OCI-LY7 (cell line): ENCODE measurements around the gene APOD. TPM values are rescaled to one million over a fixed set of nuclear protein-coding genes. Genes with fewer than 3 reads are reported as not detected.
"Not testable (repeated sequence)": the region's sequence is repeated elsewhere in the genome, so short reads cannot be mapped to it uniquely, and the experiment has no call there.

Source experiments
- BruUV-seq: library from RNA; stranded (reverse); fragments of 400-500 nt; replicated peaks from 2 replicates; lab custom pipeline; 2021; lab: Mats Ljungman, UMichigan
- CTCF ChIA-PET: fragments of 300-600 bp; sonication (Branson Sonifier 250); formaldehyde crosslinking; loops from one replicate; lab custom pipeline; 2022; ENCODE audit warnings: antibody characterized with exemption; ENCODE audit not compliant: unreplicated experiment; lab: Charles Lee
- POLR2A ChIA-PET: fragments of 300-600 bp; sonication (Branson Sonifier 250); formaldehyde crosslinking; loops from one replicate; lab custom pipeline; 2022; ENCODE audit warnings: antibody characterized with exemption; lab: Charles Lee
- DNase-seq: peaks from one replicate; pipeline ENCODE4 v3.0.0-alpha.2; 2015; ENCODE audit warnings: low spot score
- H2AFZ ChIP-seq: fragments of 200-600 bp; sonication (generic), shearing (Covaris generic); 2 replicates; pipeline ENCODE4 v1.6.1; 2014; ENCODE audit warnings: mild to moderate bottlenecking, antibody characterized with exemption, low read length, moderate library complexity
- H3K27ac ChIP-seq: fragments of 200-600 bp; sonication (generic); 2 replicates; pipeline ENCODE4 v1.5.1; 2014; ENCODE audit warnings: mixed run types, low read depth, mild to moderate bottlenecking, moderate library complexity, low read length, inconsistent platforms; ENCODE audit not compliant: poor library complexity, severe bottlenecking
- H3K36me3 ChIP-seq: fragments of 200-600 bp; sonication (generic); 2 replicates; pipeline ENCODE4 v1.6.1; 2014; ENCODE audit warnings: mild to moderate bottlenecking, antibody characterized with exemption, low read length, moderate library complexity, mixed read lengths; ENCODE audit not compliant: insufficient read depth
- H3K4me1 ChIP-seq: fragments of 200-600 bp; sonication (generic); 2 replicates; pipeline ENCODE4 v1.5.1; 2014; ENCODE audit warnings: mild to moderate bottlenecking, low read length; ENCODE audit not compliant: insufficient read depth, poor library complexity, severe bottlenecking
- H3K4me2 ChIP-seq: fragments of 200-600 bp; sonication (generic); 2 replicates; pipeline ENCODE4 v1.6.1; 2014; ENCODE audit warnings: mild to moderate bottlenecking, low read length
- H3K4me3 ChIP-seq: fragments of 200-600 bp; sonication (generic); 2 replicates; pipeline ENCODE4 v1.5.1; 2014; ENCODE audit warnings: mild to moderate bottlenecking, low read depth, low read length; ENCODE audit not compliant: poor library complexity, severe bottlenecking
- H3K79me2 ChIP-seq: fragments of 200-600 bp; sonication (generic); 2 replicates; pipeline ENCODE4 v1.6.1; 2016; ENCODE audit warnings: low read depth, mild to moderate bottlenecking, low read length, moderate library complexity, mixed read lengths; ENCODE audit not compliant: insufficient read depth
- H3K9me2 ChIP-seq: fragments of 200-600 bp; sonication (generic); 2 replicates; pipeline ENCODE4 v1.6.1; 2016; ENCODE audit warnings: mild to moderate bottlenecking, low read length, mixed read lengths; ENCODE audit not compliant: insufficient read depth
- H3K9me3 ChIP-seq: fragments of 200-600 bp; sonication (generic); 2 replicates; pipeline ENCODE4 v1.6.1; 2014; ENCODE audit warnings: mild to moderate bottlenecking, mixed run types, low read length, mixed read lengths
- H4K20me1 ChIP-seq: fragments of 200-600 bp; sonication (generic); 2 replicates; pipeline ENCODE4 v1.6.1; 2014; ENCODE audit warnings: mild to moderate bottlenecking, antibody characterized with exemption, low read length, moderate library complexity, mixed read lengths; ENCODE audit not compliant: insufficient read depth
- EZH2phosphoT487 ChIP-seq: fragments of 200-600 bp; sonication (generic); IDR thresholded peaks from 2 replicates; pipeline ENCODE4 v1.6.1; 2018; ENCODE audit warnings: low read depth, borderline replicate concordance, mild to moderate bottlenecking, mixed run types, antibody characterized with exemption, low read length, moderate library complexity, mixed read lengths
- intact Hi-C: fragments of 100-400 bp; cut with micrococcal nuclease; formaldehyde crosslinking; loops from one replicate; pipeline ENCODE4 v1.10.0; 2022; ENCODE audit not compliant: unreplicated experiment
- total RNA-seq, 2 experiments: library from RNA; depleted of rRNA in 1 of 2; stranded (reverse); fragments of >200 nt in 1 of 2; shearing (Covaris generic) in 1 of 2; gene quantifications; 2 replicates each; pipeline ENCODE4 v1.2.3, GENCODE V29; 2014 to 2022
- TF ChIP-seq, protein P1 (sequence below): fragments of 200-600 bp; sonication (generic); conservative IDR thresholded peaks from 2 replicates; pipeline ENCODE4 v1.5.1; 2014; ENCODE audit warnings: mild to moderate bottlenecking, antibody characterized with exemption, low read length, moderate library complexity, mixed read lengths

Gene APOD
- total RNA-seq, 2 experiments from 2014 or later = not detected

DNA sequence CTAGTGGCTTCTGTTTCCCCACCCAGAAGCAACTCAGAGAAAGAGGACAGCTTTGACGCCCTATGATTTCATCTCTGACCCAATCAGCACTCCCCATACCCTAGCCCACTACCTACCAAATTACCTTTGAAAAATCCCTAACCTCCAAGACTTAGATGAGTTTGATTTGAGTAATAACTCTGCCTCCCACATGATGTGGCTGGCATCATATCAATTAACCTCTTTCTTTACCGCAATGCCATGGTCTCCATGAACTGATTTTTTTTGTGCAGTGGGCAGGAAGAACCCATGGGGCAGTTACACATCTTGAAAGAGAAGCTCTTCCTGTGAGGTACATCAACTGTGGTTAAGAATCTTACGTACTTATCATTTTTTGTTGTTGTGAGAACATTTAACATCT lies 25.5 kb upstream of the APOD start:
- BruUV-seq = no TSS peak
- Histone ChIP-seq H3K27ac (no peak overlapping the region), H3K4me3 (no peak overlapping the region), H3K79me2 (no peaks in the 10 kb centered on the region), H2AFZ (no peak overlapping the region), H3K36me3 (no peaks in the 10 kb centered on the region), H3K9me3 (peaks cover 46% of the 10 kb centered on the region), H3K9me2 (no peaks in the 10 kb centered on the region), H3K4me1 (peaks cover 3% of the 10 kb centered on the region), H3K4me2 (no peak overlapping the region), H4K20me1 (no peaks in the 10 kb centered on the region)
- CTCF ChIA-PET = no interaction called here
- TF ChIP-seq EZH2phosphoT487 = no peak
- TF ChIP-seq, protein P1, sequence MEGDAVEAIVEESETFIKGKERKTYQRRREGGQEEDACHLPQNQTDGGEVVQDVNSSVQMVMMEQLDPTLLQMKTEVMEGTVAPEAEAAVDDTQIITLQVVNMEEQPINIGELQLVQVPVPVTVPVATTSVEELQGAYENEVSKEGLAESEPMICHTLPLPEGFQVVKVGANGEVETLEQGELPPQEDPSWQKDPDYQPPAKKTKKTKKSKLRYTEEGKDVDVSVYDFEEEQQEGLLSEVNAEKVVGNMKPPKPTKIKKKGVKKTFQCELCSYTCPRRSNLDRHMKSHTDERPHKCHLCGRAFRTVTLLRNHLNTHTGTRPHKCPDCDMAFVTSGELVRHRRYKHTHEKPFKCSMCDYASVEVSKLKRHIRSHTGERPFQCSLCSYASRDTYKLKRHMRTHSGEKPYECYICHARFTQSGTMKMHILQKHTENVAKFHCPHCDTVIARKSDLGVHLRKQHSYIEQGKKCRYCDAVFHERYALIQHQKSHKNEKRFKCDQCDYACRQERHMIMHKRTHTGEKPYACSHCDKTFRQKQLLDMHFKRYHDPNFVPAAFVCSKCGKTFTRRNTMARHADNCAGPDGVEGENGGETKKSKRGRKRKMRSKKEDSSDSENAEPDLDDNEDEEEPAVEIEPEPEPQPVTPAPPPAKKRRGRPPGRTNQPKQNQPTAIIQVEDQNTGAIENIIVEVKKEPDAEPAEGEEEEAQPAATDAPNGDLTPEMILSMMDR = no peak
- DNase-seq = no peak
- intact Hi-C loops = no loop called here
- POLR2A ChIA-PET = no interaction called here

DNA sequence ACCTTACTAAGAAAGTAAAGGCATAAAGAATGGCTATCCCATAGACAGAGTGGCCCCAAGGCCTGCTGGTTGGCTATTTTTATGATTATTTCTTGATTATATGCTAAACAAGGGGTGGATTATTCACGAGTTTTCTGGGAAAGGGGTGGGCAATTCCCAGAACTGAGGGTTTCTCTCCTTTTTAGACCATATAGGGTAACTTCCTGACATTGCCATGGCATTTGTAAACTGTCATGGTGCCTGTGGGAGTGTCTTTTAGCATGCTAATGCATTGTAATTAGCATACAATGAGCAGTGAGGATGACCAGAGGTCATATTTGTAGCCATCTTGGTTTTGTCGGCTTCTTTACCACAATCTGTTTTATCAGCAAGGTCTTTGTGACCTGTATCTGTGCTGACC lies 18.0 kb upstream of the APOD start:
- H3K4me3 ChIP-seq, DNase-seq, H3K27ac ChIP-seq, H3K79me2 ChIP-seq, H2AFZ ChIP-seq, BruUV-seq, intact Hi-C loops, H4K20me1 ChIP-seq, H3K36me3 ChIP-seq, H3K9me2 ChIP-seq, POLR2A ChIA-PET, CTCF ChIA-PET, H3K4me2 ChIP-seq: not testable (repeated sequence)
- peaks cover 25% of the 10 kb centered on the region for H3K9me3 ChIP-seq
- H3K4me1 ChIP-seq = peaks cover 20% of the 10 kb centered on the region

DNA sequence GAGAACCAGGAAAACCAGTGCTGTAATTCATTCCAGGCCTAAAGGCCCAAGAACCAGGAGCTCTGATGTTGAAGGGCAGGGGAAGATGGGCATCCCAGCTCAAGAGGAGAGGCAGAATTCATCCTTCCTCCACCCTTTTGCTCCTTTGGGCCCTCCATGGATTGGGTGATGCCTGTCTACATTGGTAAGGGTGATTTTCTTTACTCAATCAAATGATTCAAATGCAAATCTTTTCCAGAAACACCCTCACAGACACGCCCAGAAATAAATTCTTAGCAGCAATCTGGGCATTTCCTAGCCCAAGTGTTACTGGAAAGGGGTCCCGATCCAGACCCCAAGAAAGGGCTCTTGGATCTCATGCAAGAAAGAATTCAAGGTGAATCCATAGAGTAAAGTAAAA lies 17.6 kb upstream of the APOD start:
- Histone ChIP-seq H2AFZ (no peak overlapping the region), H3K27ac (no peak overlapping the region), H3K9me2 (no peaks in the 10 kb centered on the region), H3K4me1 (peaks cover 22% of the 10 kb centered on the region), H3K79me2 (no peaks in the 10 kb centered on the region), H4K20me1 (no peaks in the 10 kb centered on the region), H3K9me3 (peaks cover 21% of the 10 kb centered on the region), H3K36me3 (no peaks in the 10 kb centered on the region), H3K4me3 (no peak overlapping the region), H3K4me2 (no peak overlapping the region)
- intact Hi-C loops = no loop called here
- CTCF ChIA-PET = no interaction called here
- no TSS peak for BruUV-seq
- DNase-seq = no peak
- POLR2A ChIA-PET = no interaction called here
- no peak for TF ChIP-seq EZH2phosphoT487
- TF ChIP-seq, protein P1 = no peak

DNA sequence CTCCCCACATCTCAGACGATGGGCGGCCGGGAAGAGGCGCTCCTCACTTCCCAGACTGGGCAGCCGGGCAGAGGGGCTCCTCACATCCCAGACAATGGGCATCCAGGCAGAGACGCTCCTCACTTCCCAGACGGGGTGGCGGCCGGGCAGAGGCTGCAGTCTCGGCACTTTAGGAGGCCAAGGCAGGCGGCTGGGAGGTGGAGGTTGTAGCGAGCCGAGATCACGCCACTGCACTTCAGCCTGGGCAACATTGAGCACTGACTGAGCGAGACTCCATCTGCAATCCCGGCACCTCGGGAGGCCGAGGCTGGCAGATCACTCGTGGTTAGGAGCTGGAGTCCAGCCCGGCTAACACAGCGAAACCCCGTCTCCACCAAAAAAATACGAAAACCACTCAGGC lies 16.2 kb upstream of the APOD start:
- DNase-seq, POLR2A ChIA-PET: not testable (repeated sequence)

DNA sequence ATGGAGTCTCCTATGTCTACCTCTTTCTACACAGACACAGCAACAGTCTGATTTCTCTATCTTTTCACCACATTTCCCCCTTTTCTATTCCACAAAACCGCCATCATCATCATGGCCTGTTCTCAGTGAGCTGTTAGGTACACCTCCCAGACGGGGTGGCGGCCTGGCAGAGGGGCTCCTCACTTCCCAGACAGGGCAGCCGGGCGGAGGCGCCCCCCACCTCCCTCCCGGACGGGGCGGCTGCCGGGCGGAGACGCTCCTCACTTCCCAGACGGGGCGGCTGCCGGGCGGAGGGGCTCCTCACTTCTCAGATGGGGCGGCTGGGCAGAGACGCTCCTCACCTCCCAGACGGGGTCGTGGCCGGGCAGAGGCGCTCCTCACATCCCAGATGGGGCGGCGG lies 15.8 kb upstream of the APOD start:
- POLR2A ChIA-PET, BruUV-seq: not testable (repeated sequence)

More for the DNA sequence above, 16.2 kb upstream of the APOD start:
- CTCF ChIA-PET, H3K9me3 ChIP-seq, H3K9me2 ChIP-seq, H2AFZ ChIP-seq, H3K36me3 ChIP-seq, H3K4me3 ChIP-seq, H3K4me2 ChIP-seq, H4K20me1 ChIP-seq, intact Hi-C loops, H3K79me2 ChIP-seq, H3K27ac ChIP-seq, BruUV-seq: not testable (repeated sequence)
- H3K4me1 ChIP-seq = peaks cover 22% of the 10 kb centered on the region

More for the DNA sequence above, 15.8 kb upstream of the APOD start:
- H3K9me3 ChIP-seq, intact Hi-C loops, H3K4me2 ChIP-seq, H3K36me3 ChIP-seq, H3K27ac ChIP-seq, H4K20me1 ChIP-seq, H3K9me2 ChIP-seq, H3K79me2 ChIP-seq, H2AFZ ChIP-seq, DNase-seq, CTCF ChIA-PET, H3K4me3 ChIP-seq: not testable (repeated sequence)
- H3K4me1 ChIP-seq = peaks cover 22% of the 10 kb centered on the region
